Spleen (tissue), 11 donors: ENCODE data around the gene TBC1D22A. TPM values are rescaled to one million over a fixed set of nuclear protein-coding genes. Genes with fewer than 3 reads are reported as not detected.
A peak's percentile ranks its signal among the peaks of the same experiment; 100 is the strongest.

Experiments used
- DNase-seq: peaks from one replicate; pipeline ENCODE4 v3.0.0-alpha.2; 2020
- H3K27ac ChIP-seq, 8 donors: fragments of 200-600 bp; sonication (generic) in 7 of 8; 1 replicate in 4 of 8; 2 replicates in 4 of 8; pipeline versions ENCODE4 v1.5.0 to v1.8.0; 2016 to 2021; ENCODE audit warnings: inconsistent platforms in 4 of 8, mild to moderate bottlenecking in 4 of 8, moderate library complexity in 1 of 8
- H3K27me3 ChIP-seq, 7 donors: fragments of 200-600 bp; sonication (generic) in 6 of 7; replicated peaks in 1 of 7; 1 replicate in 4 of 7; 2 replicates in 3 of 7; pipeline versions ENCODE4 v1.5.0 to v1.8.0; 2016 to 2021; ENCODE audit warnings: inconsistent platforms in 3 of 7, mild to moderate bottlenecking in 1 of 7
- H3K36me3 ChIP-seq, 6 donors: fragments of 200-600 bp; sonication (generic) in 5 of 6; 1 replicate in 4 of 6; 2 replicates in 2 of 6; pipeline versions ENCODE4 v1.5.0 to v1.8.0; 2016 to 2021; ENCODE audit warnings: inconsistent platforms in 2 of 6
- H3K4me1 ChIP-seq, 6 donors: fragments of 200-600 bp; sonication (generic) in 5 of 6; 1 replicate in 3 of 6; 2 replicates in 3 of 6; pipeline versions ENCODE4 v1.5.0 to v1.8.0; 2016 to 2021; ENCODE audit warnings: inconsistent platforms in 3 of 6
- H3K4me3 ChIP-seq, 8 donors: fragments of 200-600 bp; sonication (generic) in 7 of 8; 1 replicate in 4 of 8; 2 replicates in 4 of 8; pipeline versions ENCODE4 v1.5.0 to v1.8.0; 2016 to 2021; ENCODE audit warnings: inconsistent platforms in 4 of 8, mild to moderate bottlenecking in 4 of 8, moderate library complexity in 2 of 8
- H3K9me3 ChIP-seq, 8 donors: fragments of 200-600 bp; sonication (generic) in 7 of 8; 1 replicate in 4 of 8; 2 replicates in 4 of 8; pipeline versions ENCODE4 v1.5.0 to v1.8.0; 2016 to 2021; ENCODE audit warnings: inconsistent platforms in 4 of 8
- POLR2A ChIP-seq, 3 donors: fragments of 450-650 bp; IDR thresholded peaks; one replicate each; pipeline ENCODE4 v1.5.1; 2017; ENCODE audit warnings: antibody characterized with exemption in 3 of 3, mild to moderate bottlenecking in 1 of 3
- POLR2AphosphoS5 ChIP-seq, 3 donors: sonication (generic); formaldehyde crosslinking; IDR thresholded peaks; one replicate each; pipeline ENCODE4 v1.5.1; 2017; ENCODE audit warnings: antibody characterized with exemption in 3 of 3
- WGBS, 5 donors: extraction: QIAGEN DNeasy Blood & Tissue Kit in 3 of 5; methylation state at CpG; one replicate each; pipeline versions ENCODE4 v1.1.5 to v1.1.7; 2013 to 2018; 5-methylcytosine and 5-hydroxymethylcytosine counted together
- intact Hi-C: fragments of 100-400 bp; cut with DNase I; formaldehyde crosslinking; loops from one replicate; pipeline ENCODE4 v1.15.0; 2023; ENCODE audit warnings: low total_unique reads
- polyA plus RNA-seq, 3 donors: library from polyadenylated mRNA; stranded (reverse); fragments of 200-250 nt; gene quantifications; one replicate each; pipeline ENCODE4 v1.2.1, GENCODE V29; 2013
- total RNA-seq, 7 donors: library from RNA; depleted of rRNA in 3 of 7; stranded (reverse); fragments of >200 nt in 3 of 7; fragmentation: NEBNext Ultra II Directional in 4 of 7; extraction: Animal tissue kit (Norgen Biotek cat#: 25700) in 4 of 7; gene quantifications; one replicate each; pipeline versions ENCODE4 v1.1.0 to v1.2.1, GENCODE V29; 2016 to 2021
- TF ChIP-seq, protein P1 (sequence below), 11 experiments: fragments of 200-600 bp in 7 of 11; fragments of 450-650 bp in 4 of 11; sonication (generic) in 4 of 11; IDR thresholded peaks in 8 of 11; conservative IDR thresholded peaks in 3 of 11; 1 replicate in 7 of 11; 2 replicates in 4 of 11; pipeline versions ENCODE4 v1.4.0 to v1.8.0; 2016 to 2021; ENCODE audit warnings: antibody characterized with exemption in 11 of 11, inconsistent platforms in 4 of 11, mild to moderate bottlenecking in 1 of 11
- donor health status: healthy with polysubstance abuse.
- donor health status: DM: no; HTN: no; CAD: no; lungs with moderate emphysema.
- donor health status: DM: no; HTN: no; CAD: no.
- donor health status: Bipolar disorder and iron deficiency.
- donor health status: healthy.
- donor health status: DM: no; HTN: no; CAD: no.
- donor health status: DM: yes; HTN: yes; CAD: no.

TBC1D22A gene
- total and polyA plus RNA-seq, 10 donors: 17.2 to 66.9 (median 49.6) TPM

DNA sequence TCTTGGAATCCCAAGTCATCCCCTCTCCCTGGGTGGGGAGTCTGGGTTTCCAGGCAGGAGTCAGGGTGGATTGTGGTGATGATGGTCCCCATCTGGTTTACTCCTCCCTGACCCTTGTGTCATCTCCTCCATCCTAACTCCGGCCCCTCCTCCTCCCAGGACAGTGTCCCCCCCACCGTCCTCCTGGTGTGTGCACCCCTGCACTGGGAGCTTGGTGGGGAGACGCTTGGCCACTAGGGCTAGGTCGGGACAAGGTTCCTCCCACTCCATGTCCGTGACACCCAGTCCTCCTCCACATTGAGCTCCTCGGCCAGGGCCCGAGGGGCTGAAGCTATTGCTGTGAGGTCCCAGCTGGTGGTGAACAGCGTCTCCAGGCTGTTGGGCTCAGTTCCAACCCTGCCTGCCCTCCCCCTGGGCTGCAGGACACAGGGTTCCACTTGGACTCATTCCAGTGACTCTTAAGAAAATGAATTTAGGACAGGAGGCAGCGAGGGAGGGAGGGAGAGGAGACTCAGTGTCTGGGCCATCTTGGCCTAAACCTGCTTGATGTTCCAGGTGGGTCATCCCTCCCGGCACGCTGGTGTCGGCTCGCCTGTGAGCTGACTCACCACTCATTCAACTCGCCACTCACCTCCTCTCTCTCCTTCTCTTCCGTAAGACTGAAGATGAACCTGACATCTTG is 433.2 kb downstream of the TBC1D22A start:
- Histone ChIP-seq H3K4me1 (peaks cover 0 to 29% (median 11%) of the 10 kb centered on the region in 6 donors), H3K27me3 (no peaks in the 10 kb centered on the region), H3K36me3 (no peaks in the 10 kb centered on the region), H3K9me3 (no peaks in the 10 kb centered on the region), H3K27ac (peak overlapping the region in 5 of 8 donors; percentile 18 to 73 (median 65)), H3K4me3 (no peak overlapping the region)
- peak; percentile 77 for DNase-seq
- 64 to 77% (median 68%) methylated on average over 13 to 15 of the region's 15 CpGs for WGBS, 5 donors
- intact Hi-C loops: no loop called here
- no peak for TF ChIP-seq POLR2A (IDR thresholded peaks at IDR 0.05)
- TF ChIP-seq, protein P1, sequence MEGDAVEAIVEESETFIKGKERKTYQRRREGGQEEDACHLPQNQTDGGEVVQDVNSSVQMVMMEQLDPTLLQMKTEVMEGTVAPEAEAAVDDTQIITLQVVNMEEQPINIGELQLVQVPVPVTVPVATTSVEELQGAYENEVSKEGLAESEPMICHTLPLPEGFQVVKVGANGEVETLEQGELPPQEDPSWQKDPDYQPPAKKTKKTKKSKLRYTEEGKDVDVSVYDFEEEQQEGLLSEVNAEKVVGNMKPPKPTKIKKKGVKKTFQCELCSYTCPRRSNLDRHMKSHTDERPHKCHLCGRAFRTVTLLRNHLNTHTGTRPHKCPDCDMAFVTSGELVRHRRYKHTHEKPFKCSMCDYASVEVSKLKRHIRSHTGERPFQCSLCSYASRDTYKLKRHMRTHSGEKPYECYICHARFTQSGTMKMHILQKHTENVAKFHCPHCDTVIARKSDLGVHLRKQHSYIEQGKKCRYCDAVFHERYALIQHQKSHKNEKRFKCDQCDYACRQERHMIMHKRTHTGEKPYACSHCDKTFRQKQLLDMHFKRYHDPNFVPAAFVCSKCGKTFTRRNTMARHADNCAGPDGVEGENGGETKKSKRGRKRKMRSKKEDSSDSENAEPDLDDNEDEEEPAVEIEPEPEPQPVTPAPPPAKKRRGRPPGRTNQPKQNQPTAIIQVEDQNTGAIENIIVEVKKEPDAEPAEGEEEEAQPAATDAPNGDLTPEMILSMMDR (IDR thresholded peaks at IDR 0.05 in 8 of 11, conservative IDR thresholded peaks at IDR 0.05 in 3 of 11): peak in 1 of 11 experiments; percentile 10
- TF ChIP-seq POLR2AphosphoS5 (IDR thresholded peaks at IDR 0.05): peak; percentile 59 to 81 (median 79)

DNA sequence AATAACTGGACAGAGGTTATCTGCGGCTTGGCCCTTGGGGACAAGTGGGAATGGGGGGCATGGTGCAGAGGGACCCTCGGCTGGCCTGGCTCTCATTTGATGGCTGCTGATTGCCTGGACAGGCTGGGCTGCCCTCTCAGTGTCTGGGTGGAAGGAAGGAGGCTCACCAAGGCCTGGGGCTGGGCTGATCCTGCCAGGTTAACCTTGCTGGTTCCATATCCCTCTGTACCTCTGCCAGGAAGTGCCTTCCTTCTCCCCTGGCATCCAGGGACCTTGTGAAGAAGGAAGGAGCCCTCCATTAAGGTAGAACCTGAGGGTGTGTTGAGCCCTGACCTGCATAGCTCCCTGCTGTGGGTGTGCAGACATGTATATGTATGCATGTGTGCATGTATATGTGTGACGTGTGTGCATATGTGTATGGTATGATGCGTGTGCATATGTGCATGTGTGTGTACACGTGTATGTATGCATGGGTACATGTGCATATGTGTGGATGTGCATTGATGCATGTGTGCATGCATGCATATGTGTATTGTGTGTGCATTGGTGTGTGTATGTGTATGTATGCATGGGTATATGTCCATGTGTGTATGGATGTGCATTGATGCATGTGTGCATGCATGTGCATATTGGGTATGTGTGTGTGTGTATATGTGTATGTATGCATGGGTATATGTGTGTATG is 433.9 kb downstream of the TBC1D22A start:
- no peaks in the 10 kb centered on the region for H3K27me3 ChIP-seq
- WGBS, 5 donors: 64 to 86% (median 84%) methylated on average over 5 of the region's 5 CpGs
- H3K4me3 ChIP-seq: no peak overlapping the region
- TF ChIP-seq POLR2AphosphoS5 (IDR thresholded peaks at IDR 0.05): no peak
- TF ChIP-seq POLR2A (IDR thresholded peaks at IDR 0.05): no peak
- TF ChIP-seq, protein P1 (IDR thresholded peaks at IDR 0.05 in 8 of 11, conservative IDR thresholded peaks at IDR 0.05 in 3 of 11): no peak
- intact Hi-C loops: no loop called here
- peak overlapping the region in 3 of 8 donors; percentile 15 to 73 (median 31) for H3K27ac ChIP-seq
- no peaks in the 10 kb centered on the region for H3K36me3 ChIP-seq
- no peaks in the 10 kb centered on the region for H3K9me3 ChIP-seq
- peaks cover 0 to 34% (median 11%) of the 10 kb centered on the region in 6 donors for H3K4me1 ChIP-seq
- no peak for DNase-seq

DNA sequence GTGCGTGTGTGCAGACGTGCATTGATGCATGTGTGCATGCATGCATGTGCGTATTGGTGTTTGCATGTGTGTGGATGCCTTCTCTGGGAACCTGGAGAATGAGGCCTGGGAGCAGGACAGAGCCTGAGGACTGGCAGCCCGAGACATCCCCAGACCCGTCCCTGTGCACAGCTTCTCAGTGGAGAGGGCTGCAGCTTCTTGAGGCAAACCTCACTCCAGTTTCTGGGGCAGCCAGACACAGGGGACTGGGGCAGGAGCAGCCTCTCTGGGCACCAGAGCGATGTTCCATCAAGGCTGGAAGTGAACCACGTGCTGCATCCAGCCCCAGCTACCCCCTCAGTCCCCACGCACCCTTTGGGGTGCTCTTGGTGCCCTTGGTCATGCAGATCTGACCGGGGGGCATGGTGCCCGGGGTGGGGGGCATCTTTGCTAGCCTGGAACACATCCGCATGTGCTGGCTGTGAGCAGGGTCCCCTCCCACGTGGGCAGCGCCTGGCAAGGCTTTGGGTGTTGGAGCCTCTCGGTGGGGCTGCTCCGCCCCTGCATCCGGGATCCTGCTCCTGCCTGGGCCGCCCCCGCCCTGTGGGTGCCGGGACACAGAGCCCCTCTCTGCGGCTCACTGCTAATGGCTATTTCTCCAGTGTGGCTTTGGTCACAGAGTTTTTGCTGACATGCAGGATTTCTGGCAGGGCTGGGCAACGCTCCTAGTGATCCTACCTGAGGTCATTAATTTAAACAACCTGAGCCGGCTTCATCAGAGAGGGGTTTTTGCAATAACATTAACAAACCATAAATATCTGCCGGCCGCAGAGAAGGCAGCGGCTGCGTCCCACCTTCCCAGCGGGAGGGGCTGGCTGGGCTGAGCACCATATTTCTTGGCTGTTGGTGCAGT is 434.7 kb downstream of the TBC1D22A start:
- Histone ChIP-seq H3K36me3 (no peaks in the 10 kb centered on the region), H3K9me3 (no peaks in the 10 kb centered on the region), H3K27me3 (no peaks in the 10 kb centered on the region), H3K27ac (no peak overlapping the region), H3K4me3 (no peak overlapping the region), H3K4me1 (peaks cover 0 to 34% (median 11%) of the 10 kb centered on the region in 6 donors)
- intact Hi-C loops: no loop called here
- 76 to 81% (median 80%) methylated on average over 21 to 27 of the region's 27 CpGs for WGBS, 5 donors
- DNase-seq: peak; percentile 65
- TF ChIP-seq POLR2AphosphoS5 (IDR thresholded peaks at IDR 0.05) (peak in 1 of 3 donors; percentile 36), POLR2A (IDR thresholded peaks at IDR 0.05) (no peak)

DNA sequence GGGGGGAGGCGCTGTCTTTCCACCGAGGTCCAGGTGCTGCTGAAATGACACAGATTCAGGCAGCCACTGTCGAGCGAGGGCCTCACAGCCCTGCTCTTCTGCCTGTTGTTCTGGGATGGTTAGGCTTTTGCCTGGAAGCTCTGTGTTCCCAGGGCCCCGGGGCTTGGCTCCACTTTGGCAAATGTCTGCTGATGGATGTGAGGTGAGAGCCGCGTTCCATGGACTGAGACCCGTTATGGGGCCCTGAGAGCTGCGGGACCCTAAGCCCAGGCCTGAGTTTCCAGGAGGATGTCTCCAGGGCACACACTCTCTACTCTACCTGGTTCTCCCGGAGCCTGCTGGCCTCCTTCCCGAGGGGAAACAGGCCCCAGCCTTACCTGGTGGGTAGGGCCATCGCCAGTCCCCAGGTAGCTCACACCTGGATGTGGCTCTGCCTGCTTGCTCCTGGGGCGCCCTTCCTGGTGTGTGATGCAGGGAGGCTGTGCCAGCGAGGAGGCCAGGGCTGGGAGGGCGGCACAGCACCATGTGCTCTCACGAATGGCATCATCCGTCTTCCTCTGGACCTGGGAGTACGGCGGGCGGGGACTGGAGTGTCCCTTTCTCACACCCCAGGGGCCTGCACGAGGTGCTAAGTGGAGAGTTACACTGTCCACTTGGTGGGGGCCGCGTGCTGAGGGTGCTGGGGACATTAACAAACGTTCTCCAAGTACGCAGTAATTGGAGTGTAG is 435.5 kb downstream of the TBC1D22A start:
- no peak overlapping the region for H3K27ac ChIP-seq
- no peak overlapping the region for H3K4me3 ChIP-seq
- no peaks in the 10 kb centered on the region for H3K36me3 ChIP-seq
- H3K9me3 ChIP-seq: no peaks in the 10 kb centered on the region
- peaks cover 0 to 31% (median 11%) of the 10 kb centered on the region in 6 donors for H3K4me1 ChIP-seq
- no peaks in the 10 kb centered on the region for H3K27me3 ChIP-seq
- TF ChIP-seq POLR2A (IDR thresholded peaks at IDR 0.05) (no peak), POLR2AphosphoS5 (IDR thresholded peaks at IDR 0.05) (no peak)
- TF ChIP-seq, protein P1 (IDR thresholded peaks at IDR 0.05 in 8 of 11, conservative IDR thresholded peaks at IDR 0.05 in 3 of 11): no peak
- peak; percentile 69 for DNase-seq
- intact Hi-C loops: no loop called here
- WGBS, 5 donors: 84 to 90% (median 86%) methylated on average over 15 to 25 of the region's 25 CpGs
